ENCODE data around the gene SH3YL1.

SH3YL1 gene

DNA sequence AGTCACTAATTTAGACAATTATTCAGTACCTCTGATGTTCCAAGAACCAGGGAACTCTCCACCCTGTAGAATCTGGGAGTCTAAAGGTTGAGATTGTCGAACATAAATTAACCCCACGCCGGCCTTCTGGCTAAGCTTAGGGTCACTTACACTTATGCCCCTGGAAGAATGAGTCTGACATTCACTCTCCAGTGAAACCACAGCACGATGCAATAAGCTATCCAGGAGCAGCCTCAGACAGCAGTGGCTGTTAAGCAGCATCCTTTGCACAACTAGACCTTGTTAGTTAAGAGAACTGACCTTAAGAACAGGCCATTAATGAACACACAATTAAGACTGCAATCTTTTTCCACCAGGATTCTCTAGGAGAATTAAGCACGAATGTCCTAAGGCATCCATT is 25.0 kb downstream of the SH3YL1 start:
- no peak for DNase-seq
- no peaks in the 10 kb centered on the region for H3K27me3 ChIP-seq
- H3K9me3 ChIP-seq, result no peaks in the 10 kb centered on the region
- no peaks in the 10 kb centered on the region for H3K36me3 ChIP-seq
- H3K4me3 ChIP-seq (ENCODE audit: low read depth, low read length), result no peak overlapping the region
- TF ChIP-seq, protein P1, sequence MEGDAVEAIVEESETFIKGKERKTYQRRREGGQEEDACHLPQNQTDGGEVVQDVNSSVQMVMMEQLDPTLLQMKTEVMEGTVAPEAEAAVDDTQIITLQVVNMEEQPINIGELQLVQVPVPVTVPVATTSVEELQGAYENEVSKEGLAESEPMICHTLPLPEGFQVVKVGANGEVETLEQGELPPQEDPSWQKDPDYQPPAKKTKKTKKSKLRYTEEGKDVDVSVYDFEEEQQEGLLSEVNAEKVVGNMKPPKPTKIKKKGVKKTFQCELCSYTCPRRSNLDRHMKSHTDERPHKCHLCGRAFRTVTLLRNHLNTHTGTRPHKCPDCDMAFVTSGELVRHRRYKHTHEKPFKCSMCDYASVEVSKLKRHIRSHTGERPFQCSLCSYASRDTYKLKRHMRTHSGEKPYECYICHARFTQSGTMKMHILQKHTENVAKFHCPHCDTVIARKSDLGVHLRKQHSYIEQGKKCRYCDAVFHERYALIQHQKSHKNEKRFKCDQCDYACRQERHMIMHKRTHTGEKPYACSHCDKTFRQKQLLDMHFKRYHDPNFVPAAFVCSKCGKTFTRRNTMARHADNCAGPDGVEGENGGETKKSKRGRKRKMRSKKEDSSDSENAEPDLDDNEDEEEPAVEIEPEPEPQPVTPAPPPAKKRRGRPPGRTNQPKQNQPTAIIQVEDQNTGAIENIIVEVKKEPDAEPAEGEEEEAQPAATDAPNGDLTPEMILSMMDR (IDR thresholded peaks at IDR 0.05; ENCODE audit: low read depth, low read length), result no peak
- no peaks in the 10 kb centered on the region for H3K4me1 ChIP-seq

- DNase-seq, result no peak
- Histone ChIP-seq H3K36me3 (no peaks in the 10 kb centered on the region), H3K4me3 (ENCODE audit: low read depth, low read length) (no peak overlapping the region), H3K27me3 (no peaks in the 10 kb centered on the region), H3K9me3 (no peaks in the 10 kb centered on the region), H3K4me1 (no peaks in the 10 kb centered on the region)
- TF ChIP-seq, protein P1 (IDR thresholded peaks at IDR 0.05; ENCODE audit: low read depth, low read length), result no peak
Observed at GRCh38 chr2:238431-238830, 25.4 kb downstream of the SH3YL1 start.

DNA sequence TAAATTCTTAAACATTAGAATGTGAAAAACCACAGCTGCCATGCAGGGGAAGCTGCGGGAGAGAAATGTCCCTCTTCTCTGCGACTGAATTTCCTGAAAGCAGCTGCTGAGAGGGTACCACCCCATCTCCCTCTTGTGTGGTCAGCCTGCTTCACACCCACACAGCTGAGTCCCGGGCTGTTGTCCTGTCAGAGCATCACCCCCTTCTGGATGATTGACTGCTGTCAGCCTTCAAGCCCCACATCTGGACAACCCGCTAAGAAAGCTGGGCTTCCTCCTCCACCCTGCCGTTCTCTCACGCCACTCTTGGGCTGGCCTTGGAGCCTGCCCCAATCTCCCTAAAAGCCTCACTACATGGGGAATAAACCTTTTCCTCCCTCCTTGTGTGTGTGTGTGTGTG is 26.0 kb downstream of the SH3YL1 start:
- no peaks in the 10 kb centered on the region for H3K36me3 ChIP-seq
- H3K4me3 ChIP-seq (ENCODE audit: low read depth, low read length), result no peak overlapping the region
- H3K4me1 ChIP-seq, result no peaks in the 10 kb centered on the region
- DNase-seq, result no peak
- H3K27me3 ChIP-seq, result no peaks in the 10 kb centered on the region
- TF ChIP-seq, protein P1 (IDR thresholded peaks at IDR 0.05; ENCODE audit: low read depth, low read length), result no peak
- H3K9me3 ChIP-seq, result no peaks in the 10 kb centered on the region

DNA sequence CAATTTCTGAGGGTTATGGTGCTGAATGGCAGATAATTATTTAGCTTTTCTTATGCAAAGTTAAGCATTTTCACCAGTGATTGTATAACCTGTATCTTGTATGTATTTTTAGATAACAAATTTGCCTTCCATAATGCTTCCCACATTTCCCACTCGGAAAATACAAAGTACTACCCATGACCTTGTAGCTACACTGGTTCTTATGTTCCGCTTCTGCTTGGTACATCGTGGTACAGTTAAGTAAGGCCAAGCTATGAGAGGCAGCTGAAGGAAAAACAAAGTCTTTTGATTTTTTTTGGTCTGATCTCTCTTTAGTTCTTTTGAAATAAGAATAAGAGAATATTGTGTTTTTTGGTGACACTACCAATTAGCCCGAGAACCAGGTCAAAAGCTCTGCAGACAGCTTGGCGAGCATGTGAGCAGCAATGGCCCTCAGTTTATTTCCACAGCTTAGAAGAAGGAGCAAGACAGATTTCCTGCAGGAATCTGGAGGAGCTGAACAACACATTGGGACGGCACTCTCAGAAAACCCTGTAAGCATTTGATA is 26.8 kb downstream of the SH3YL1 start:
- Histone ChIP-seq H3K36me3 (no peaks in the 10 kb centered on the region), H3K9me3 (no peaks in the 10 kb centered on the region), H3K27me3 (no peaks in the 10 kb centered on the region), H3K4me3 (ENCODE audit: low read depth, low read length) (no peak overlapping the region), H3K4me1 (no peaks in the 10 kb centered on the region)
- DNase-seq, result no peak
- TF ChIP-seq, protein P1 (IDR thresholded peaks at IDR 0.05; ENCODE audit: low read depth, low read length), result no peak

- Histone ChIP-seq H3K4me1 (no peaks in the 10 kb centered on the region), H3K9me3 (no peaks in the 10 kb centered on the region), H3K36me3 (no peaks in the 10 kb centered on the region), H3K27me3 (no peaks in the 10 kb centered on the region), H3K4me3 (ENCODE audit: low read depth, low read length) (no peak overlapping the region)
- TF ChIP-seq, protein P1 (IDR thresholded peaks at IDR 0.05; ENCODE audit: low read depth, low read length), result no peak
- DNase-seq, result no peak
Observed at GRCh38 chr2:234421-234820, 29.4 kb downstream of the SH3YL1 start.

DNA sequence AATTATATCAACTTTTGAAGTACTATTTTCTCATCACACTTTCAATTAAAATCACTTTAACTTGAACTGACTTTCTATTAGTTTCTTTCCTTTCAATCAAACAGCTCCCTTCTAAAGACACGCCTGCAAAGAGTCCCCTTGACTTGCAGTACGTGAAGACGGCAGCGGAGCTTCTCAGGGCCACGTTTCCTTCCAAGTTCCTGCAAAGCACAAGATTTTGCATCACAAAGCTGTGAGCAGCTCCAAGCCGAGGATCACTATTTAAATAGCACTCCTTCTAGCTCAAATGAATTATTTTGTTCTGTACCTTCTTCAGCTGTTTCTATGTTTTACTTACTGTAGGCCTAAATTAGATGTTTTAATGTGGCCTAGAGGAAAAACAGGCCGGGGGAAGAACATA is 30.8 kb downstream of the SH3YL1 start:
- Histone ChIP-seq H3K27me3 (no peaks in the 10 kb centered on the region), H3K36me3 (no peaks in the 10 kb centered on the region), H3K9me3 (no peaks in the 10 kb centered on the region), H3K4me1 (no peaks in the 10 kb centered on the region), H3K4me3 (ENCODE audit: low read depth, low read length) (no peak overlapping the region)
- DNase-seq, result no peak
- TF ChIP-seq, protein P1 (IDR thresholded peaks at IDR 0.05; ENCODE audit: low read depth, low read length), result no peak
